Measurements from ENCODE around the gene MAB21L3.

The MAB21L3 gene

DNA sequence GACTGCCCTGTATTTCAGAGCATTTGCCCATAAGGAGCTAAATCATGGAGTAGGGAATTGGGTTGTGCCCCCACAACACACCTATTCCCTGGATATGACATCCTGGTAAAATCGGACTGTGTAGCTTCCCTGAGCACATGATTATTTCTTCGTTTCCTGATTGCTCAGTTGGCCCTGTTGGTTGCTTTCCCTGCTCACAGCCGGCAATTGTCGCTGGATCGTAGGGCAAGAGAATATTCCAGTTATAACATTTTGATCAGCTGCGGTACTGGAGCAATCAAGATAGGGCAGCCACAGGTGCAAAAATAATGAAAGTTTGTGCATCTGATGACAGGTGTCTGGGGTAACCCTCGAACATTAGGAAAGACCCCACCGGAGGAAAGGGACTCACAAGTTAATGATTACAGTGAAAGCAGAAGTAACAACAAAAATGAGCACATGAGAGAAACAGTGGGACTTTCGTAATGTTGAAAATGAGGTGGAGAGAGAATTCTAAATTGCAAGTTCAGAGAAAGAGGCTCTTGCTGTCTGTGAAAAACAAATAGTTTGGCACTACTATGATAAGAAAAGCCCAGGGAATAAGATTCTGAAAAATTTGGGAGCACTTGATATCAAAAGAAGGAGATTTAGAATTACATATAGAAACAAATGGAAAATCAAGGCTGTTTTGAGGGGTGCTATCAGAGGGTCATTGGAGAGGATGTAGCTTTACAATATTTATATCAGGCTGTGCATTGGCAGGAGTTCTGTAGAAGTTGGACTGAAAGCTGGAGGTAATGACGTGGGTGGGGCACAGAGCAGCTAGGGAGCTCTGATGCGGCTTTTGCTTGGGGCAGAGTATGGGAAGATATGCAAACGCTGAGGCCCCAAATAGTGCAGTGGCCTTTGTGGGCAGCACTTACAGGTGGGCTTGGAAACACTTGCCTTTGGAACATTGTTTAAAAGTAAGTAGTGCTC, at the start of gene MAB21L3:
Gene MAB21L3 (plus strand): TSS at position 833 of the 957 bp plus-strand sequence. CDS start 1,217 bp downstream, outside the sequence.
- peak; percentile 60 for DNase-seq

DNA sequence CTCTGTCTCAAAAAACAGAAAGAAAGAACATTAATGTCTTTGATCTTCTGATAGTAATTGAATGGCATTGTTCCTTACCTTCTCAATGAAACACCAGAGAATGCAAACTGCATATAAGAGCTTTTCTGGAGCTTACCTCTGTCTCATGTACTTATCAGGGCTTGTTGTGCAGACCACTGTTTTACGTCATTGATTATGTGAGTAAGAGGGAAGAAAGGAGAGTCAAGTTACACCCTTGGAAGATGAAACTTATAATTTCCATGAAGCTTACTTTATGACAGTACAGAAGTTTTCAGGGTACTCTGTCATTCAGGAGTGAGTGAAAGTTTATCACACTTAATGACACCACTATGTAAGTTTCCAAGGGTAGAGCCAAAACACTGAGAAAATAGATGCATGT, 49.0 kb upstream of the MAB21L3 start:
- DNase-seq, result no peak

DNA sequence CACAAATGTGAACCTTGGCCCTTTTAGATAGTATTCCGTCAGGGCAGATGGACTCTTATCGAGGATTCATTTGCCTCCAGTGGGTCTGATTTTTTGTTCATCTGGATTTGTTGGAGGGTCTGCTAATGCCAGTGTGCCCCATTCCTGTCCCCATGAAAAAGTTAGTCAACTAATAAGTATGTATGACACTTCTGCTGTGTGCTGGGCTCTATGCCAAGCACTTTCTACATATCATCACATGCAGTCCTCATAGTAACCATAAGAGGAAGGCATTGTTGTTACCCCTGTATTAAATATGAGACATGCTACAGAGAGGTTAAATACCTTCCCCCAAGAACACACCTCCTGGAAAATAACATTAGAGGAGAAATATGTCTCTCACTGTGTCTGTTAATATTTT, 46.6 kb upstream of the MAB21L3 start:
- no peak for DNase-seq

DNA sequence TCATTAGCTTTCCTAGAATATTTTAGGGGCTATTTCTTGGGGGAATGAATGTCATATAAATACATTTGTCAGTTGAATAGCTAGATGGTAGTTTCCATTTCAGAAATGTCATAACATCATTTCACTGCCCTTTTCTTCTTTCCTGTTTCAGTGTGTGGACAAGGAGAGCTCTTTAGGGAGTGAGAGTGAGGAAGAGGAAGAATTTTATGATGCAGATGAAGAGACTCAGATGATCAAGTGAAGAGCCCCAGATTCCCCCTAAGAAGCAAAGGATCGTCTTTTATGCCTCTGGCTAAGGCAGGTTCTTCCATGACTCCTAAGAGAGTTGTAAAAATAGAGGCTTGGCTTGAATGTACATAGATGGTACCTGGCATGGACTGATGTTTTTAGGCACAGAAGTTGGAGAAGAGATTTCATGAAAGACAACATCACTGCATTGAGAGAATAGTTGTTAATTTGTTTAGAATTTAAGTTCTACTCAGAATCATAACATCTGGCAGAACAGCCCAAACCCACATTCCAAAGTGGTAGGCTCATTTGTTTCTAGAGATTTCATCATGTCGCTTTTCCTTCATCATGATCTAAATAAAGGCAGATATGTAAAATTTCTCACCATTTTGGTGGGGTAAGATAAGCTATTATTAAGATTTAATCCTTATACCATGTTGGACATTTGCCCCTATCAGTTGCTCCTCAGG, 44.2 kb upstream of the MAB21L3 start:
- no peak for DNase-seq

DNA sequence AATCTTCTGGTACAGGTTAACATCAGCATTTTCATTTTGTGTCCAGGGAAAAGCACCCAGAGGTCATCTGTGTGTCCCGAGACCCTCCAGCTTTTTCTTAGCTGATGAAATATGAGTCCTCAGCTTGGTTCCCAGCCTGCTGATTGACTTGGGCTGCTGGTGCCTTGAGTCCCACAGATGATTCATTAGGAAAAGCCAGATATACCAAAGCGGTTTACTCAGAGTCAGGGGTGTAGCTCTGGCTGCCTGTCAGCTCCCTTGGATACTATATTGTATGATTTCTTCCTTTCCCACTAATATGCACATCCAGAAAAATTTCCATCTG, 43.7 kb upstream of the MAB21L3 start:
- DNase-seq, result no peak

DNA sequence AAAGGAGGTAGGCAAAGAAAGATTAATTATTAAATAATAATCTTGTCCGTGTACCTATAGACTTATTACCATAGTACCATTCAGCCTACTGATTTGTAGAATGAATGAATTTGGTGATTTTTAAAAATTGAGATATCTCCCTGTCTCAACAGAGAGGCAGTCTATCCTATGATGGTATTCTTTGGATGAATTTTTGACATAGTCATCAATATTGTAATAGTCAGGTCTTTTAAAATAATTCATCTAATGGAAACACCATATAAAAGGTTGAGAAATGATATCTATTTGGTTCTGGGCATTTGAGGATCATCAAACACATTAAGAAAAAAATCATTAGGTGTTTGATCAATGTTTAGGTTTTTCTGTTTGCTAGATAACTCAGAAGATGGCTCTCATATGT, 35.6 kb upstream of the MAB21L3 start:
- DNase-seq, result no peak

DNA sequence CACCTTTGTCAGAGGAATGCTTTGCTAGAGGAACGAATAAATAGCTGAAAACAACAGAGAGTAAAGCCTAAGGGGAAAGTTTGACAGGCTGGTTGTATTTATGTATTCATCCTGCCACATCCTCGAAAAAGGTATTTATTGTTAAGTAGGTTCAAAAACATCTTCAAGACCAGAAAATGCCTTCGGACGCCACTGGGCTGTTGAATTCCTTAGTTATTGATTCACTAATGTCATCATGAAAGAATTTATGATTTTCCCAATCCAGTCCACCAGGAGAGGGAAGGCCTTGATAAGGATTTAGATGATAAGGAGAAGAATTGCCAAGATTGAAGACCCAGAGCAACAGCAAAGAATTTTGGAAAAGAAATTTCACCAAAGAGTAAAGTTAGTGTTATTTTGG, 35.2 kb upstream of the MAB21L3 start:
- no peak for DNase-seq

DNA sequence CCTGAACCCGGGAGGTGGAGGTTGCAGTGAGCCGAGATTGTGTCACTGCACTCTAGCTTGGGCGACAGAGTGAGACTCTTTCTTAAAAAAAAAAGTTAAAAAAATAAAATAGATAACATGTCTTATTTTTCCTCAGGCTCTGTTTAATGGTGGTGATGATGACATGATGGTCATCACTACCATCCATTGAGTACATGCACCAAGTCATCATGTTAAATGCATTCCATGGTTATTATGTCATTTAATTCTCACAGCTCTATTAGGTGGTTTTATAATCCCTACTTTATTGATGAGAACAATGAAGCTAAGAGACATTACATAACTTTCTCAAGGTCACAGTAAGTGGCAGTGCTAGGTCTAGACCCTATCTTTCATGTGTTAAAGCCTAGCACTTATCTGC, 34.4 kb upstream of the MAB21L3 start:
- DNase-seq, result no peak

DNA sequence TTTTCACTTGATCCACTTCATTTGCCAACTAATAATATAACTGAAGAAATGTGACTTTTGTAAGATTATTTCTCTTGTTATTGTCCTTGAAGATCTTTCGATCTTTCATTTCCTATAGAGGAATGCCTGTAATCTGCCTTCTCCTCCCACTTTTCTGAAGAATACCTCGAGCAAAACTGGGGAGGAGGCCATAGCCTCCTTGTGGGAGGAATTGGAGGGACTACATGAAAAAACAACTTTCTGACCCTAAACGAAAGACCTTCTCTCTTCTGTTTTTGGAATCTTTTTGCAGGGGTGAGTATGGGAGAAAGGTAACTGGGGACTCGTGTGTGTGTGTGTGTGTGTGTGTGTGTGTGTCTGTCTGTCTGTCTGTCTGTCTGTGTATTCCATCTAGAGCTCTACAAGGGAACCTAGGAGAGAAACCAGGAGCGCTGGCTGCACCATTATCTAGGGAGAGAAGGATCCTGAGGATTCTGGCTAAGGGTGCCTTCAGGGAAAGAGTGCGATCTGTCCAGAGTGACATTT, 32.4 kb upstream of the MAB21L3 start:
- DNase-seq, result no peak

DNA sequence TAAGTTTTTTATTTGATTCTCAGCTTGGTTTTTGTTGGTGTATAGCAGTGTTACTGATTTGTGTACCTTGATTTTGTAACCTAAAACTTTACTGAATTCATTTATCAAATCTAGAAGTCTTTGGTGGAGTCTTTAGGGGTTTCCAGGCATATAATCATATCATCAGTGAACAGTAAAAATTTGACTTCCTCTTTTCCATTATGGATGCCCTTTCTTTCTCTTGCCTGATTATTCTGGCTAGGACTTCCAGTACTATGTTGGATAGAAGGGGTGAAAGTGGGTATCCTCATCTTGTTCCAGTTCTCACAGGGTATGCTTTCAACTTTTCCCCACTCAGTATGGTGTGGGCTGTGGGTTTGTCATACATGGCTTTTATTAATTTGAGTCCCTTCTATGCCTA, 23.6 kb upstream of the MAB21L3 start:
- no peak for DNase-seq

DNA sequence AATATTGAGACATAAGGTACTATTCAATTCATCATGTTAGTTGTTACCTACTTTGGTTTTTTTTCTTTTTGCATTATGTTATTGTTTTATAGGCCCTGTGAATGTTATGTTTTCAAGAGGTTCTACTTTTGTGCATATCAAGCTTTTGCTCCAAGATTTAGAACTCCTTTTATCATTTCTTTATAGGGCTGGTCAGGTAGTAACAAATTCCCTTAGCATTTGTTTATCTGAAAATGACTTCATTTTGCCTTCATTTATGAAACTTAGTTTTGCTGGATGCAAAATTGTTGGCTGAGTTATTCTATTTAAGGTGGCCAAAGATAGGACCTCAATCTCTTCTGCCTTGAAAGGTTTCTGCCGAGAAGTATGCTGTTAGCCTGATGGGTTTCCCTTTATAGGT, 21.3 kb upstream of the MAB21L3 start:
- DNase-seq, result no peak

DNA sequence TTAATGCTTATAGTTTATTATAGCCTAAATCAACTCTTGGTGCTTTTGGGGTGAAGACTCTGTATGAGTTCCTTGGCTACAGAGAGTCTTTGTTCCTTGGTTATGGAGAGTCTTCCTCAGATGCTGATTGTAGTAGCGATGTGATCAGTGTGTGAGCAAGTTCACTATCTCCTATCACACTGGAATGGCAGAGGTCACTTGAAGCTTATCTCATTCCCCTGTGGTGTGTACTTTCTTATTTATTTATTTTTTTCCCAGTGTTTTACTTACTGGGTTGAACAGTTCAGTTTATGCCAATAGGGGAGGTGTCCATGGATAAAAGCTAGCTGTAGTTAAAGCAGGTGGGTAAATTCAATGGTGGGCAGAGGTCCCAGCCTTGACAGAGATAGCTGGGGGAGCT, 20.1 kb upstream of the MAB21L3 start:
- no peak for DNase-seq

DNA sequence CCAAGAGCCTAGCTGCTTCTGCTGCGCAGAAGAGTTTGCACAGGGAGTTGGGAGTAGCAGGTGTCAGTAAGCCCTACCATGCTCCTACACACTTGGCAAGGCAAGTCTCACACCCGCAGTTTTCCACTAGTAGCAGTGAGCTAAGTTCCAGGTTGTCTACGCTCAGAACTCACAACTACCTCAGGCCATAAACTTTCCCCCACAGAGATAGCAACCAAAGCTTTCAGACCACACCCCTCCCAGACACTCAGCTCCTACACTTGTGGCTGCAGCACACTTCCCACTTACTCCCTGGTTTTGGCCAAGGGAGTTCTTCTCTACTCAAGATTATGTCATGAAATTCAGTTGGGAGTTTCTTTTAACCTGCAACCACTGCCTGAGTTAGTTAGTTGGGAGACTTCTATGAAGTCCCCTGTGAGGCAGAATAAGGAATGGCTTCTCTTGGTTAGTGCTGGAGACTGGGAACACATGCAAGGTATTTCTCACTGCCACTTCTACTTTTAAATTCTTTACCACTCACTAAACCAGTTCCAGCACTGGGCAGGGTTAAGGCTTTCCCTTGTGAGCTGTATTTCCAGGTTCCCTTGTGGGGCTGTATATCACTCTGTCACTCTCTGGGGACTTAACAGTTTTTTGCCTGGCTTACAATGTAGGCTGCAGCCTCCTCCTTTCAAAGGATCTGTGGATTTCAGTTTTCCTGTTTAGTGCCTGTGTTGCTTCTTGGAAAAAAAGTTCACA, 18.3 kb upstream of the MAB21L3 start:
- no peak for DNase-seq

DNA sequence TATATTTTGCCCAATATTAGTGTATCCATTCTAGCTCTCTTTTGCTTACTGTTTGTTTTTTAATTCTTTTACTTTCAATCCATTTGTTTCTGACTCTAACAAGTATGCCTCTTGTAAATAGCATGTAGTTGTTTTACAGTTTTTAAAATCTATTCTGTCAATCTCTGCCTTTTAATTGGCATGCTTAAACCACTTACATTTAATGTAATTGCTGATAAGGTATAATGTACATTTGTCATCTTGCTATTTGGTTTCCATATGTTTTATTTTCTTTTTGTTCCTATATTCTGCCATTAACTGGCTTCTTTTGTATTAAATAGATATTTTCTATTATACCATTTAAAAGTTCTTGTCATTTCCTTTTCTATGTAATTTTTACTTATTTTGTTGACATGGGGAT, 16.2 kb upstream of the MAB21L3 start:
- no peak for DNase-seq

DNA sequence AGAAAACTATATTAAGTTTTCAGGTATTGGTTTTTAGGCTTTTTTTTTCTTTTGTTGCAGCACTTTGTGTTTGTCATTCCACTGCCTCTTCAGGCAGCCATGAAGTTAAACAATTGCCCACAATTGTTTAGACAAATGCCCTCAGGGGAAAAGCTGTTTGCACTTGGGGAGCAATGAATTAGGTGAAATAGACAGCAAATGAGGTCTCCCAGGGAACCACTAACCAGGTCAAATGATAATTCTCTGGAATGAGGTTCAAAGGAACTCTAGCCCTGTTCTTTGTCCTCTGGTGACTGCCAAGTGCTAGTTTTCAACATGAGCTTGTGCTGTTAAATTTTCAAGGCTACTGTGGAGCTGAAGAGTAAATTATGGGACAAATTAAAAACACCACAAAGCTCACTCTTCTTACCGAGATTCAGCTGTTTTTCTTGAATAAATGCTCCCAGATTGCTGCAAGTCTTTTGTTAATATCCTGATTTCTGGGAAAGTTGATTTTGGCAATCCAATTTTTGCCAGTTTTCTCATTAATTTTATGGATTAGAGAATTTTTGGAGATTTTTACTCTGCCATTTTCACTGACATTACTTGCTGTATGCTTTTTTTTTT, 15.1 kb upstream of the MAB21L3 start:
- no peak for DNase-seq

DNA sequence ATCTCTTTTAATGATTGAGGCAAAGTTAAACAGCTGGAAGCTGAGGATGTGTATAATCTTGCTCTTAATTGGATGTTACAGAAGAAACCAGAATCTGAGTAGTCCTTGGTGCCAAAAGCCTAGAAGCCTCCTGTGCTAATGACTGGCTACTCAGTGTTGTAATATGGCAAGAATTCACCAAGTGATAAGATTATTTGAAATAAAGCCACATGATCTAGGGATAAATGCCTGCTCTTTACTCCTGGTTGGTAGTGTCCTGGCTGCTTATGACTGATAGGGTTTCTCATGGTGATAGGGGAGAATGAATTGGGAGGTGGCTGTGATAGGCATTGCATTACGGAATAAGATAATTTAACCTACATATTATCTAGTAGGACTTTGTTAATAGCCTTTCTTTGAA, 13.6 kb upstream of the MAB21L3 start:
- DNase-seq, result no peak

DNA sequence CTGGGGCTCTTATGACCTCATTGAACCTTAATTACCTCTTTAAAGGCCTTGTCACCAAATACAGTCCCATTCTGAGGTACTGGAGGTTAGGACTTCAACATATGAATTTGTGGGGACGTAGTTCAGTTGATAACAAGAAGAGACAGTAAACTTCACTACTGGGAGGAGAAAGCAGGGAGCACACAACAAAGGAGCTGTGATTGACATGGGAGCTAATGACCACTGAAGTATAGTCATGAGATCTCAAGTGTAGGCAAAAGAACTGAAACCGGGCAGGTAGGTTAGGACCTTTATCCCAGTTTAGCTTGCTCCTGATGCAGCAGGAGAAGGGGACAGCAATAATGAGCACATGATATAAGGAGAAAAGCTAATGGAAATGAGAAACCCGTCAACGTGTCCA, 11.8 kb upstream of the MAB21L3 start:
- no peak for DNase-seq

DNA sequence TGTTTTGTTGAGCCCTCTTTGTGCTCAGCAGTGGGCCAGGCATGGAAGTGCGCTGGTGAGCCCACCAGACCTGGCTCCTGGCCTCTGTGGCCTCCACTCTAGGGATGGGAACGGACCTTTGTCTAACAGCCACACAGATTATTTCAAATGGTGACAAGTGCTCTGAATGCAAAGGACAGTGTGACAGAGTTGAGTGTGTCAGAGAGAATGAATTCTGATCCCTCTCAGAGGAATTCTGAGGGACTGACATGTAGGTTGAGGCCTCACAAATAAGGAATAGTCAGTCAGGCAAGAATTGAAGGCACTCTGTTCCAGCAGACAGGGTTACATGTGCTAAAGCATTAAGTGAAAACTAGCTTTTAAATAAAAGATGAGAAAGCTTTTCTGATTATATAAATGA, 11.3 kb upstream of the MAB21L3 start:
- DNase-seq, result no peak

DNA sequence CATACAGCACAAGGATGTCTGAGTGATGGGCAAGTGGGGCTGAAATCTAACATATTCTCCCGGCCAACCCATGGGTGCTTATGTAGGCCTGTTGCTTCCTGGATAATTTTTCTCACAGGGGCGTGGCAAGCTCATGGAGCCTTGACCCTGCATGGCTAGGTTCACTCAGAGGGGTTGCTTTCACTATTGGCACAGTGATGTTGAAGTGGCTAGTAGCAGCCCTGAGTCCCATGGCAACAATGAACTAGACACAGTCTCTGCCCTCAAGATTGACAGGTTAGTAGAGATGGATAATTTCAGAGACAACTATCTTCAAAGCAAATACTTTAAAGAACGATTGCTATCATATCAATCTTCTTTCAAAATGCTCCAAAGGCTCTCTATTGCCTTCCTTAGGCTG, 6.5 kb upstream of the MAB21L3 start:
- DNase-seq, result no peak

DNA sequence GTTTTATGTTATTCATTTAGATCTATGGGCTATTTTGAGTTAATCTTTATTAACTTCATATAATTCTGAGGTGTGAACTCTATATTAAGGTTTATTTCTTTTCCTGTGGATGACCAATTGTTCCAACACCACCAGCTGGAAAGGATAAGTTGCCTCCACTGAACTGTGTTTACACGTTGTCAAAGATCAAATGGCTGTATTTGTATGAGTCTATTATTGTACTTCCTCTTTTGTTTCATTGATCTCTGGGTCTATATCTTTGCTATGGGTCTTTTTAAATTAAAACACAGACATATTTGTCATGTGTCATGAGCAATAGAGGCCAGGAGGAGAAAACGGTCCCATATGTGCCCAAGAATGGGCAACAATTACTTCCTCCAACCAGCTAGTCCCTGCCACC, 5.2 kb upstream of the MAB21L3 start:
- no peak for DNase-seq

DNA sequence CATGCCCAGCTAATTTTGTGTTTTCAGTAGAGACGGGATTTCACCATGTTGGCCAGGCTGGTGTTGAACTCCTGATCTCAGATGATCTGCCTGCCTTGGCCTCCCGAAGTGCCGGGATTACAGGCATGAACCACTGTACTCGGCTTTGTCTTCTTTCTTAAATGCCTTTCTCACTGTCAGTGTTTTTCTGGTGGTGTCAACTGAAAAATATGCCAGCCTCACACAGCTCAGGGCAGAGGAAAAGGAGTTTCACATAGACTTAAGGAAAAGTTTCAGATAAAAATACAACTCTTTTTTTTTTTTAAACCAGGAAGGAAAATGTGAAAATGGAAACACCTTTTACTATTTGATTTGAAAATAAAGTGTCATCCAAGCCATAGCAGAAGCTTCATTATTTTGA, 4.6 kb upstream of the MAB21L3 start:
- no peak for DNase-seq

DNA sequence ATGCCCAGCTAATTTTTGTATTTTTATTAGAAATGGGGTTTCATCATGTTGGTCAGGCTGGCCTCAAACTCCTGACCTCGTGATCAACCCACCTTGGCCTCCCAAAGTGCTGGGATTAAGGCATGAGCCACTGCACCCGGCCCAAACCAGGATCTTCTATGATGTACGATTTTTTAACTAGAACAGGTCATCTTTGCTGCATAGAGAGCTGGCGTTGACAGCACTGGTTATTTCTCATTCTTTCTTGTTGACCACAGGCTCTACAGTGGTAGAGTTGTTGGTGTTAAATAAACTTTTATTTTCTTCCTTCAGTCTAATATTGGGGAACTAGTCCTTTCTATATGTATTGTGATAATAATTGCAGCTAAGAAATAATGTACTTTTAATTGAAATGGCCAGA, 3.8 kb upstream of the MAB21L3 start:
- no peak for DNase-seq

DNA sequence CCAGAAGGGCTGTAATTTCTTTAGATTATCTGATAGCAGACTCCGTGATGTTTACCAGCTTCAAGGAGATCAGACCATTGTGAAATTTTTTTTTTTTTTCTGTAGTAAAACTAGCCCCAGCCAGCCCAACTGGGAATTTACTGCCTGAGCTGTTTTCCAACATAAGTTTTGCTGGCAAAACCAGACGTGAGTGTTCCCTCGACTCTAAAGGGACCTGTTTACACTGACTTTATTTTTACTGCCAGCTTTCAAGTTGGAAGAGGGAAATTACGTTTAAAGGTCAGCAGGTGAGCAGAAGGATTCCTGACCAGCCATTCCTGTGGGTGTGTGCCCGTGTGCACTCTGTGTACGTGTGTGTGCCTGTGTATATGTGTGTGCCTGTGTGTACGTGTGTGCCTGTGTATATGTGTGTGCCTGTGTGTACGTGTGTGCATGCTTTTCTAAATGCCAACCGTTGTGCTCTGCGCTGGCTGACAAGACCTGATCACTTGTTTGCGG, 374 bp downstream of the MAB21L3 start:
- DNase-seq, result no peak
